ENCODE data around the gene PKIB. TPM values are rescaled to one million over a fixed set of nuclear protein-coding genes. Genes with fewer than 3 reads are reported as not detected.

Gene PKIB
- total and polyA plus RNA-seq, 4 donors, result 2.5 to 5.1 (median 3.0) TPM

DNA sequence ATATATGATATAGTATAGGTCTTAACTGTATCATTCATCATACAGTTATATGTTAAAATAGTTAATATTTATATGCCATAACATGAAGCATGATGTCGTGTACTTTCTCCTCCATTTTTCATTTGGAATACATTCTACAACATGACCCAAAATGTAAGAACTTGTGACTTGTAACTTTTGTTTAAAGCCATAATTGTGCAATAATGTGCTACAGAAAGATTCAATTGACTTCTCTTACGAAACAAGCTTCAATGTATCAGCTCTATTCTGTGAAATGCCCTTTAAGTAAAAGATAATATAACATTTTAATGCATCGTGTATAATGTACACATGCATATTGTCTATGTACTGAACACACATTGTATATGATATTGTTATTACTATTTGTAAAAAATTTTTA is 92.6 kb downstream of the PKIB start:
- Histone ChIP-seq H3K36me3 (ENCODE audit: control insufficient read depth in 4 of 4, insufficient read depth in 3 of 4, low read depth in 1 of 4, low read length in 3 of 4) (no peaks in the 10 kb centered on the region), H3K27me3 (ENCODE audit: control insufficient read depth in 4 of 4, insufficient read depth in 4 of 4, low read length in 3 of 4) (no peaks in the 10 kb centered on the region), H3K9me3 (ENCODE audit: control insufficient read depth in 4 of 4, low read length in 3 of 4) (no peaks in the 10 kb centered on the region), H3K27ac (ENCODE audit: low read depth in 1 of 2, low read length in 2 of 2) (no peak overlapping the region), H3K4me3 (ENCODE audit: low read depth in 1 of 3, low read length in 3 of 3) (no peak overlapping the region), H3K9ac (ENCODE audit: low read depth in 1 of 2, low read length in 2 of 2) (no peak overlapping the region), H3K4me1 (ENCODE audit: control insufficient read depth in 4 of 4, insufficient read depth in 4 of 4, low read length in 3 of 4) (no peaks in the 10 kb centered on the region)
- 77% methylated on average over 3 of the region's 3 CpGs for WGBS
- TF ChIP-seq FOXA1 (IDR thresholded peaks at IDR 0.05), result no peak
- DNase-seq (ENCODE audit: low spot score), result no peak

DNA sequence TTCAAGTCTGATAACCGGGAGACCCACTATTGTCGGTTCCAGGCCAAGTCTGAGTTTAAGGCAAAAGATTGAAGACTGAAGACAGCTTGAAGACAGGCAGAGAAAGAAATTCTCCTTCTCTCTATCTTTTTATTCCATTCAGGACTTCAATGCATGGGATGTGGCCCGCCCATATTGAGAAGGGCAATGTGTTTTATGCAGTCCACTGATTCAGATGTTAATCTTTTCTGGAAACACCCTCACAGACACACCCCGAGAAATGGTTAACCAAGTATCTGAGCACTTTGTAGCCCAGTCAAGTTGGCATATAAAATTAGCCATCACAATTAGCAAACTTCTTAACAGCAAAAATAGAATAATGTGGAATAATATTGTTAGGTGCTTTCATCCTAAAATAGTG is 93.9 kb downstream of the PKIB start:
- H3K4me3 ChIP-seq (ENCODE audit: low read depth in 1 of 3, low read length in 3 of 3), result no peak overlapping the region
- WGBS, result 91% methylated on average over 4 of the region's 4 CpGs
- no peaks in the 10 kb centered on the region for H3K4me1 ChIP-seq (ENCODE audit: control insufficient read depth in 4 of 4, insufficient read depth in 4 of 4, low read length in 3 of 4)
- TF ChIP-seq TAF1 (conservative IDR thresholded peaks at IDR 0.05), result no peak
- TF ChIP-seq HNF4A (conservative IDR thresholded peaks at IDR 0.05), result no peak
- H3K27ac ChIP-seq (ENCODE audit: low read depth in 1 of 2, low read length in 2 of 2), result no peak overlapping the region
- H3K9ac ChIP-seq (ENCODE audit: low read depth in 1 of 2, low read length in 2 of 2), result no peak overlapping the region
- no peaks in the 10 kb centered on the region for H3K9me3 ChIP-seq (ENCODE audit: control insufficient read depth in 4 of 4, low read length in 3 of 4)
- DNase-seq (ENCODE audit: low spot score), result no peak
- no peaks in the 10 kb centered on the region for H3K36me3 ChIP-seq (ENCODE audit: control insufficient read depth in 4 of 4, insufficient read depth in 3 of 4, low read depth in 1 of 4, low read length in 3 of 4)
- no peaks in the 10 kb centered on the region for H3K27me3 ChIP-seq (ENCODE audit: control insufficient read depth in 4 of 4, insufficient read depth in 4 of 4, low read length in 3 of 4)

DNA sequence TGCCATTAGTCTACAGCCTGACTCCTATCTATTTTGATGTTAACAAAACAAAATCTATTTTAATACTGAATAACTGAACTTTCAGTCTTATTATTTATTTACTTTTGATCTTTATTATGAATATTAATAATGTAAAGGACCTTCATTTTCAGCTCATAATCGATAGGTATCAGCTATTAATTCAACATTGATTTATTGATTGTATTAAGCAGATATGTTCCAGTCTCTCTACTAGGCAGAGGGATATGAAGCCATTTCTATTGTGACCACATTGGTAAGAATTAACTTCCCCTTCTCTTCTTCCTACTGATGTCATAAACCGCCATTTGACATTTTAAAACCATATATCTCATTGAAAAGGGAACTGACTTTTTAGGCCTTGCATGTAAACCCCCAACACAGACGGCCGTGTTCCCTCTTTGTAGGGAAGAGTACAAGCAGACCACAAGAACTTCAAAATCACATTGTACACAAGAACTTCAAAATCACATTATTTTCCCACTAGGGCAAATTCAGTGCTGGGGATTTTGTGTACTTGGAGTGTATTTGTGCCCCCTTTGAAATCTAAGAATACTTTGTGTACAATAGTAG is 99.8 kb downstream of the PKIB start:
- Histone ChIP-seq H3K27me3 (ENCODE audit: control insufficient read depth in 4 of 4, insufficient read depth in 4 of 4, low read length in 3 of 4) (no peaks in the 10 kb centered on the region), H3K9me3 (ENCODE audit: control insufficient read depth in 4 of 4, low read length in 3 of 4) (no peaks in the 10 kb centered on the region), H3K36me3 (ENCODE audit: control insufficient read depth in 4 of 4, insufficient read depth in 3 of 4, low read depth in 1 of 4, low read length in 3 of 4) (no peaks in the 10 kb centered on the region), H3K4me3 (ENCODE audit: low read depth in 1 of 3, low read length in 3 of 3) (no peak overlapping the region), H3K27ac (ENCODE audit: low read depth in 1 of 2, low read length in 2 of 2) (no peak overlapping the region), H3K4me1 (ENCODE audit: control insufficient read depth in 4 of 4, insufficient read depth in 4 of 4, low read length in 3 of 4) (no peaks in the 10 kb centered on the region), H3K9ac (ENCODE audit: low read depth in 1 of 2, low read length in 2 of 2) (no peak overlapping the region)
- TF ChIP-seq NR2F2 (IDR thresholded peaks at IDR 0.05), result no peak
- no peak for TF ChIP-seq RXRA (IDR thresholded peaks at IDR 0.05)
- no peak for TF ChIP-seq REST (IDR thresholded peaks at IDR 0.05)
- TF ChIP-seq, protein P1, sequence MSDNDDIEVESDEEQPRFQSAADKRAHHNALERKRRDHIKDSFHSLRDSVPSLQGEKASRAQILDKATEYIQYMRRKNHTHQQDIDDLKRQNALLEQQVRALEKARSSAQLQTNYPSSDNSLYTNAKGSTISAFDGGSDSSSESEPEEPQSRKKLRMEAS (IDR thresholded peaks at IDR 0.05), result no peak
- no peak for TF ChIP-seq GABPA (IDR thresholded peaks at IDR 0.05 in 1 of 2, conservative IDR thresholded peaks at IDR 0.05 in 1 of 2)
- no peak for TF ChIP-seq ATF3 (IDR thresholded peaks at IDR 0.05)
- TF ChIP-seq FOXA1 (IDR thresholded peaks at IDR 0.05), result no peak
- no peak for TF ChIP-seq RAD21 (IDR thresholded peaks at IDR 0.05)
- no peak for TF ChIP-seq HNF4G (IDR thresholded peaks at IDR 0.05)
- no peak for TF ChIP-seq CTCF (IDR thresholded peaks at IDR 0.05; ENCODE audit: low read depth, low read length, missing input control)
- TF ChIP-seq, protein P2, sequence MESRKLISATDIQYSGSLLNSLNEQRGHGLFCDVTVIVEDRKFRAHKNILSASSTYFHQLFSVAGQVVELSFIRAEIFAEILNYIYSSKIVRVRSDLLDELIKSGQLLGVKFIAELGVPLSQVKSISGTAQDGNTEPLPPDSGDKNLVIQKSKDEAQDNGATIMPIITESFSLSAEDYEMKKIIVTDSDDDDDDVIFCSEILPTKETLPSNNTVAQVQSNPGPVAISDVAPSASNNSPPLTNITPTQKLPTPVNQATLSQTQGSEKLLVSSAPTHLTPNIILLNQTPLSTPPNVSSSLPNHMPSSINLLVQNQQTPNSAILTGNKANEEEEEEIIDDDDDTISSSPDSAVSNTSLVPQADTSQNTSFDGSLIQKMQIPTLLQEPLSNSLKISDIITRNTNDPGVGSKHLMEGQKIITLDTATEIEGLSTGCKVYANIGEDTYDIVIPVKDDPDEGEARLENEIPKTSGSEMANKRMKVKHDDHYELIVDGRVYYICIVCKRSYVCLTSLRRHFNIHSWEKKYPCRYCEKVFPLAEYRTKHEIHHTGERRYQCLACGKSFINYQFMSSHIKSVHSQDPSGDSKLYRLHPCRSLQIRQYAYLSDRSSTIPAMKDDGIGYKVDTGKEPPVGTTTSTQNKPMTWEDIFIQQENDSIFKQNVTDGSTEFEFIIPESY (IDR thresholded peaks at IDR 0.05), result no peak
- no peak for TF ChIP-seq FOXA2 (IDR thresholded peaks at IDR 0.05)
- TF ChIP-seq YY1 (IDR thresholded peaks at IDR 0.05), result no peak
- TF ChIP-seq TAF1 (conservative IDR thresholded peaks at IDR 0.05), result no peak
- TF ChIP-seq SP1 (IDR thresholded peaks at IDR 0.05), result no peak
- TF ChIP-seq EGR1 (IDR thresholded peaks at IDR 0.05; ENCODE audit: low read depth in 2 of 2), result no peak
- TF ChIP-seq JUND (IDR thresholded peaks at IDR 0.05), result no peak
- TF ChIP-seq HNF4A (conservative IDR thresholded peaks at IDR 0.05), result no peak
- WGBS, result 80% methylated on average over 4 of the region's 4 CpGs
- no peak for DNase-seq (ENCODE audit: low spot score)
